Measurements from ENCODE around the gene RTN4RL1. TPM values are rescaled to one million over a fixed set of nuclear protein-coding genes. Genes with fewer than 3 reads are reported as not detected.

Gene RTN4RL1
- total and polyA plus RNA-seq, 2 of the 13 experiments (the other 11 are each of a cell fraction or from before 2014, with no cell fraction given): 0.01 TPM; not detected in 1

DNA sequence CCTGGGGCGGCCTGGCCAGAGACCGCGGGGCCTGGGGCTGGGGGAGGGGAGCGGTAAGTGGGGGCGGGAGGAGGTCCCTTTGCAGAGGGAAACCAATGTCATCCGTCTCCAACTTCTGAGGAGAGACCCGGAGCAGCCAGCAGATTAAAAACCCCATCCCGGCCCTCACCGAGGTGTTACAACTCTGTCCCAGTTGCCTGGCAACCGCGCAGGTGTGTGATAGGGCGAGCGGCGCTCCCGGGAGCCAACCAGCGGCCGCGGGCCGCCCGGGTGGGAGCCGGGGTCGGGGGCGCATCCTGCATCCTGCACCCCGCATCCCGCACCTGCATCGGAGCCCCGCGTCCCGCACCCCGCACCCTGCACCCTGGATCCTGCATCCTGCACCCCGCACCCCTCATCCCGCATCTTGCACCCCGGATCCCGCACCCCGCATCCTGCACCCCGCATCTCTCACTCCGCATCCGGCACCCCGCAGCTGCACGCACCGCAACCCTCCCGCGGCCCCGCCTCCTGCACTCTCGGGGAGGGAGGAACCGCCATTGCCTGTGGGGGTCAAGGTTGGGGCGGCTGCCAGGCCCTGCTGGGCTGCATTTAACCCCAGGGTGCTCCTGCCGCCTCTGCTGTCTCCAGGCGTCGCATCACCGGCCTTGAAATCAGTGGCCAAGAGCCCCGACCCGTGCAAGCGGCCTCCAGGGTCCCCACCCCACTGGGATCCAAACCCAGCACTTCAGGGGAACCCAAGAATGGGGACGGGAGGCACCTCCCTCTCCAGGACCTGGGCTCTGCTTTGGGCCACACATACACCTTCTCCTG is 47.3 kb downstream of the RTN4RL1 start:
- no peaks in the 10 kb centered on the region for H3K9me3 ChIP-seq (ENCODE audit: low read length)
- H3K4me1 ChIP-seq (ENCODE audit: insufficient read depth, low read length): peaks cover 89% of the 10 kb centered on the region
- in situ Hi-C loops (cut with HindIII; ENCODE audit: extremely low pct_ligation_motif_present, low pct_unique_long_range_greater_than_20kb) (no loop called here), intact Hi-C loops (cut with micrococcal nuclease; ENCODE audit: unreplicated experiment) (loop anchor here (10.0 kb wide), 1 partner anchor 47 kb away; the partner anchor contains the start of gene RTN4RL1)
- no peak overlapping the region for H3K27ac ChIP-seq (ENCODE audit: extremely low read length, insufficient read depth, low read length)
- H3K79me2 ChIP-seq (ENCODE audit: insufficient read depth, low read length): no peaks in the 10 kb centered on the region
- ATAC-seq: no peak
- H3K4me2 ChIP-seq (ENCODE audit: low read depth, low read length): peak overlapping the region; percentile 23; the same call in 1 of the 2 replicates
- ChIA-PET CTCF (ENCODE audit: low intra/inter-chr PET ratio, low total read pairs) (no interaction called here), POLR2A (interaction anchor here (2.0 kb wide), 1 partner anchor 20 kb away, joined by 9 read pairs; no protein-coding TSS in a partner anchor)
- TF ChIP-seq, protein P1, sequence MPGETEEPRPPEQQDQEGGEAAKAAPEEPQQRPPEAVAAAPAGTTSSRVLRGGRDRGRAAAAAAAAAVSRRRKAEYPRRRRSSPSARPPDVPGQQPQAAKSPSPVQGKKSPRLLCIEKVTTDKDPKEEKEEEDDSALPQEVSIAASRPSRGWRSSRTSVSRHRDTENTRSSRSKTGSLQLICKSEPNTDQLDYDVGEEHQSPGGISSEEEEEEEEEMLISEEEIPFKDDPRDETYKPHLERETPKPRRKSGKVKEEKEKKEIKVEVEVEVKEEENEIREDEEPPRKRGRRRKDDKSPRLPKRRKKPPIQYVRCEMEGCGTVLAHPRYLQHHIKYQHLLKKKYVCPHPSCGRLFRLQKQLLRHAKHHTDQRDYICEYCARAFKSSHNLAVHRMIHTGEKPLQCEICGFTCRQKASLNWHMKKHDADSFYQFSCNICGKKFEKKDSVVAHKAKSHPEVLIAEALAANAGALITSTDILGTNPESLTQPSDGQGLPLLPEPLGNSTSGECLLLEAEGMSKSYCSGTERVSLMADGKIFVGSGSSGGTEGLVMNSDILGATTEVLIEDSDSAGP (CRISPR knock-in tag; IDR thresholded peaks at IDR 0.05; ENCODE audit: borderline replicate concordance): 0 out of 2 replicates have a peak, but pooled peaks have one; percentile 13
- no peak for TF ChIP-seq TARDBP (CRISPR knock-in tag; IDR thresholded peaks at IDR 0.05)
- H3K4me3 ChIP-seq (replicated peaks in 1 of 3; ENCODE audit: insufficient read depth in 1 of 3, low read depth in 2 of 3, low read length in 3 of 3): no peak overlapping the region; a peak in 1 of 6 replicates
- DNase-seq (ENCODE audit: low spot score): no peak
- H4K20me1 ChIP-seq (ENCODE audit: insufficient read depth, low read length): no peaks in the 10 kb centered on the region
- peaks cover 3 to 14% of the 10 kb centered on the region in 2 experiments; a peak in 3 of 5 replicates for H3K27me3 ChIP-seq (ENCODE audit: control insufficient read depth in 1 of 2, insufficient read depth in 2 of 2, low read length in 2 of 2)
- no TSS peak for BruUV-seq (replicated peaks)
- WGBS (ENCODE audit: low lambda C conversion rate): 71% methylated on average over 40 of the region's 55 CpGs
- no peak for FAIRE-seq
- H3K9ac ChIP-seq (ENCODE audit: insufficient read depth, low read depth, low read length): no peak overlapping the region
- H3K36me3 ChIP-seq (replicated peaks in 1 of 2; ENCODE audit: control insufficient read depth in 1 of 2, insufficient read depth in 2 of 2, low read length in 2 of 2): no peaks in the 10 kb centered on the region
- no peak overlapping the region for H2AFZ ChIP-seq (ENCODE audit: low read length)

DNA sequence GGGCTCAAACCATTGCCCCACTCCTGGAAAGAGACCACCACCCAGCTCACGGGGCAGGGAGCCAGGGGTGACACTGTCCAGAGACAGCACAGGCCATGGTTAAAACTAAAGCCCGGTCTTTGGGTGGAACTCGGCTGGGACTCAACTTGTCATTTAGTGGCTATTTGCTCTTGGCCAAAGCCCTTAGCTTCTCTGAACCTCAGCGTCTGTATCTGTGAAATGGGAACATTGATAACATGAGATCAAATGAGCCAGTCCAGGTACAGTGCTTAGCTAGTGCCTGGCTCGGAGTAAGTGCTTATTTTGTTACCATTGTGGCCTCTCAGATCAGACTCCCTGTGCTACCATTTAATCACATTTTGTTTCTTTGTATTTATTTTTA is 48.5 kb downstream of the RTN4RL1 start:
- peak overlapping the region; percentile 52 for H3K4me2 ChIP-seq (ENCODE audit: low read depth, low read length)
- DNase-seq (ENCODE audit: low spot score) (no peak), FAIRE-seq (no peak), ATAC-seq (no peak; the same call in 1 of the 3 replicates)
- in situ Hi-C loops (cut with HindIII; ENCODE audit: extremely low pct_ligation_motif_present, low pct_unique_long_range_greater_than_20kb): no loop called here
- H3K27me3 ChIP-seq (ENCODE audit: control insufficient read depth in 1 of 2, insufficient read depth in 2 of 2, low read length in 2 of 2): peaks cover 3 to 18% of the 10 kb centered on the region in 2 experiments; a peak in 4 of 5 replicates
- ChIA-PET CTCF (ENCODE audit: low intra/inter-chr PET ratio, low total read pairs) (no interaction called here), POLR2A (no interaction called here)
- H3K27ac ChIP-seq (ENCODE audit: extremely low read length, insufficient read depth, low read length): no peak overlapping the region
- H3K36me3 ChIP-seq (replicated peaks in 1 of 2; ENCODE audit: control insufficient read depth in 1 of 2, insufficient read depth in 2 of 2, low read length in 2 of 2): no peaks in the 10 kb centered on the region
- no peak overlapping the region for H2AFZ ChIP-seq (ENCODE audit: low read length)
- H3K4me1 ChIP-seq (ENCODE audit: insufficient read depth, low read length): peaks cover 92% of the 10 kb centered on the region
- WGBS (ENCODE audit: low lambda C conversion rate): 27% methylated on average over 2 of the region's 5 CpGs
- intact Hi-C loops (cut with micrococcal nuclease; ENCODE audit: unreplicated experiment): loop anchor here (10.0 kb wide), 1 partner anchor 48 kb away; the partner anchor contains the start of gene RTN4RL1
- H4K20me1 ChIP-seq (ENCODE audit: insufficient read depth, low read length): no peaks in the 10 kb centered on the region
- peak overlapping the region in 1 of 3 experiments; percentile 39; a peak in 1 of 6 replicates for H3K4me3 ChIP-seq (replicated peaks in 1 of 3; ENCODE audit: insufficient read depth in 1 of 3, low read depth in 2 of 3, low read length in 3 of 3)
- H3K9ac ChIP-seq (ENCODE audit: insufficient read depth, low read depth, low read length): no peak overlapping the region
- no peaks in the 10 kb centered on the region for H3K79me2 ChIP-seq (ENCODE audit: insufficient read depth, low read length)
- H3K9me3 ChIP-seq (ENCODE audit: low read length): no peaks in the 10 kb centered on the region
- no TSS peak for BruUV-seq (replicated peaks)
- TF ChIP-seq ZMYM3 (CRISPR knock-in tag; IDR thresholded peaks at IDR 0.05) (peak; percentile 70; the same call in 1 of the 2 replicates), ZNF629 (CRISPR knock-in tag; conservative IDR thresholded peaks at IDR 0.05) (peak; percentile 94), NCOA1 (CRISPR knock-in tag; IDR thresholded peaks at IDR 0.05) (no peak), PHF20 (CRISPR knock-in tag; IDR thresholded peaks at IDR 0.05) (no peak), ZNF782 (CRISPR knock-in tag; IDR thresholded peaks at IDR 0.05; ENCODE audit: borderline replicate concordance) (no peak), ZMYM2 (CRISPR knock-in tag; IDR thresholded peaks at IDR 0.05) (no peak)
- TF ChIP-seq, protein P2, sequence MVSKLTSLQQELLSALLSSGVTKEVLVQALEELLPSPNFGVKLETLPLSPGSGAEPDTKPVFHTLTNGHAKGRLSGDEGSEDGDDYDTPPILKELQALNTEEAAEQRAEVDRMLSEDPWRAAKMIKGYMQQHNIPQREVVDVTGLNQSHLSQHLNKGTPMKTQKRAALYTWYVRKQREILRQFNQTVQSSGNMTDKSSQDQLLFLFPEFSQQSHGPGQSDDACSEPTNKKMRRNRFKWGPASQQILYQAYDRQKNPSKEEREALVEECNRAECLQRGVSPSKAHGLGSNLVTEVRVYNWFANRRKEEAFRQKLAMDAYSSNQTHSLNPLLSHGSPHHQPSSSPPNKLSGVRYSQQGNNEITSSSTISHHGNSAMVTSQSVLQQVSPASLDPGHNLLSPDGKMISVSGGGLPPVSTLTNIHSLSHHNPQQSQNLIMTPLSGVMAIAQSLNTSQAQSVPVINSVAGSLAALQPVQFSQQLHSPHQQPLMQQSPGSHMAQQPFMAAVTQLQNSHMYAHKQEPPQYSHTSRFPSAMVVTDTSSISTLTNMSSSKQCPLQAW (CRISPR knock-in tag; IDR thresholded peaks at IDR 0.05): 0 out of 2 replicates have a peak, but pooled peaks have one; percentile 11
- TF ChIP-seq, protein P3, sequence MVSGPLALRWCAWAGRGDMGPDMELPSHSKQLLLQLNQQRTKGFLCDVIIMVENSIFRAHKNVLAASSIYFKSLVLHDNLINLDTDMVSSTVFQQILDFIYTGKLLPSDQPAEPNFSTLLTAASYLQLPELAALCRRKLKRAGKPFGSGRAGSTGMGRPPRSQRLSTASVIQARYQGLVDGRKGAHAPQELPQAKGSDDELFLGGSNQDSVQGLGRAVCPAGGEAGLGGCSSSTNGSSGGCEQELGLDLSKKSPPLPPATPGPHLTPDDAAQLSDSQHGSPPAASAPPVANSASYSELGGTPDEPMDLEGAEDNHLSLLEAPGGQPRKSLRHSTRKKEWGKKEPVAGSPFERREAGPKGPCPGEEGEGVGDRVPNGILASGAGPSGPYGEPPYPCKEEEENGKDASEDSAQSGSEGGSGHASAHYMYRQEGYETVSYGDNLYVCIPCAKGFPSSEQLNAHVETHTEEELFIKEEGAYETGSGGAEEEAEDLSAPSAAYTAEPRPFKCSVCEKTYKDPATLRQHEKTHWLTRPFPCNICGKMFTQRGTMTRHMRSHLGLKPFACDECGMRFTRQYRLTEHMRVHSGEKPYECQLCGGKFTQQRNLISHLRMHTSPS (CRISPR knock-in tag; IDR thresholded peaks at IDR 0.05; ENCODE audit: low read depth): no peak

Measured in HepG2 (cell line).